HCT116 (cell line): ENCODE results near the gene FIBCD1. TPM values are rescaled to one million over a fixed set of nuclear protein-coding genes. Genes with fewer than 3 reads are reported as not detected.

ENCODE experiments used
- ATAC-seq: fragments of 200-7000 bp; cut with Tn5 transposase; 2 replicates; pipeline ENCODE4 v1.9.1; 2020; ENCODE audit warnings: mild to moderate bottlenecking, moderate library complexity
- BruUV-seq: library from RNA; stranded (reverse); fragments of 400-500 nt; replicated peaks from 2 replicates; lab custom pipeline; 2021; lab: Mats Ljungman, UMichigan
- CTCF ChIA-PET: fragments of 300-600 bp; sonication (Branson Sonifier 250); formaldehyde crosslinking; loops from one replicate; lab custom pipeline; 2021; ENCODE audit warnings: antibody characterized with exemption; lab: Charles Lee
- POLR2A ChIA-PET: fragments of 300-600, 350-600 bp; sonication (Branson Sonifier 250); formaldehyde crosslinking; loops from one replicate; lab custom pipeline; 2021; ENCODE audit warnings: antibody characterized with exemption; lab: Charles Lee
- RAD21 ChIA-PET, 2 experiments: fragments of 300-600 bp; sonication (Branson Sonifier 250); formaldehyde crosslinking; loops; one replicate each; lab custom pipeline; 2023; ENCODE audit warnings: low total read pairs in 2 of 2; ENCODE audit not compliant: uncharacterized antibody in 2 of 2, unreplicated experiment in 2 of 2, low non-redundant PET in 1 of 2; lab: Charles Lee
- DNase-seq: peaks from one replicate; pipeline ENCODE4 v3.0.0-alpha.2; 2010; ENCODE audit warnings: low read depth, low spot score
- H2AFZ ChIP-seq: fragments of 200-600 bp; shearing (Covaris generic), sonication (generic); 2 replicates; pipeline ENCODE4 v1.6.1; 2017; ENCODE audit warnings: low read depth, mixed run types, mixed read lengths, antibody characterized with exemption, low read length; ENCODE audit not compliant: poor library complexity, severe bottlenecking
- H3K27ac ChIP-seq: 2 replicates; pipeline ENCODE4 v1.5.1; 2012; ENCODE audit warnings: low read depth, low read length
- H3K27me3 ChIP-seq: fragments of 200-600 bp; sonication (generic); 2 replicates; pipeline ENCODE4 v1.6.1; 2016; ENCODE audit warnings: mixed run types, low read length, mixed read lengths; ENCODE audit not compliant: insufficient read depth
- H3K36me3 ChIP-seq, 2 experiments: fragments of 200-500 bp in 1 of 2; fragments of 200-600 bp in 1 of 2; sonication (Bioruptor generic) in 1 of 2; sonication (generic) in 1 of 2; 2 replicates each; pipeline versions ENCODE4 v1.5.1 to v1.6.1; 2014 to 2016; ENCODE audit warnings: low read length in 2 of 2, inconsistent platforms in 1 of 2, mixed read lengths in 1 of 2, mixed run types in 1 of 2; ENCODE audit not compliant: insufficient read depth in 2 of 2, control insufficient read depth in 1 of 2
- H3K4me1 ChIP-seq, 2 experiments: fragments of 200-600 bp in 1 of 2; sonication (generic) in 1 of 2; 2 replicates each; pipeline versions ENCODE4 v1.5.1 to v1.6.1; 2012 to 2017; ENCODE audit warnings: low read length in 2 of 2, inconsistent platforms in 1 of 2, mild to moderate bottlenecking in 1 of 2, mixed read lengths in 1 of 2, mixed run types in 1 of 2, moderate library complexity in 1 of 2; ENCODE audit not compliant: insufficient read depth in 2 of 2, control insufficient read depth in 1 of 2
- H3K4me2 ChIP-seq: fragments of 200-600 bp; sonication (generic); 2 replicates; pipeline ENCODE4 v1.6.1; 2017; ENCODE audit warnings: mixed run types, low read length, mixed read lengths
- H3K4me3 ChIP-seq, 2 experiments: fragments of 200-600 bp in 1 of 2; sonication (generic) in 1 of 2; replicated peaks in 1 of 2; 2 replicates each; pipeline ENCODE4 v1.5.1; 2011 to 2016; ENCODE audit warnings: low read length in 2 of 2, control low read depth in 1 of 2, low read depth in 1 of 2, mild to moderate bottlenecking in 1 of 2, mixed read lengths in 1 of 2, mixed run types in 1 of 2
- H3K79me2 ChIP-seq: fragments of 200-600 bp; sonication (generic); 2 replicates; pipeline ENCODE4 v1.6.1; 2017; ENCODE audit warnings: mild to moderate bottlenecking, mixed run types, low read length, moderate library complexity, mixed read lengths; ENCODE audit not compliant: insufficient read depth
- H3K9ac ChIP-seq: fragments of 200-600 bp; sonication (generic); 2 replicates; pipeline ENCODE4 v1.6.1; 2016; ENCODE audit warnings: low read length, mixed read lengths
- H3K9me2 ChIP-seq: fragments of 200-600 bp; sonication (generic), shearing (Covaris generic); 2 replicates; pipeline ENCODE4 v1.6.1; 2017; ENCODE audit warnings: mixed run types, mild to moderate bottlenecking, moderate library complexity; ENCODE audit not compliant: insufficient read depth
- H3K9me3 ChIP-seq, 2 experiments: fragments of 200-500 bp in 1 of 2; fragments of 200-600 bp in 1 of 2; sonication (Bioruptor generic) in 1 of 2; sonication (generic) in 1 of 2; 2 replicates each; pipeline ENCODE4 v1.6.1; 2014 to 2017; ENCODE audit warnings: low read length in 2 of 2, mixed read lengths in 2 of 2, inconsistent platforms in 1 of 2, low read depth in 1 of 2, mild to moderate bottlenecking in 1 of 2, mixed run types in 1 of 2, moderate library complexity in 1 of 2; ENCODE audit not compliant: control insufficient read depth in 1 of 2, insufficient read depth in 1 of 2
- H4K20me1 ChIP-seq: fragments of 200-600 bp; sonication (generic), shearing (Covaris generic); 2 replicates; pipeline ENCODE4 v1.6.1; 2017; ENCODE audit warnings: mixed run types, mild to moderate bottlenecking, moderate library complexity; ENCODE audit not compliant: insufficient read depth
- CBX3 ChIP-seq: IDR thresholded peaks from 2 replicates; pipeline ENCODE4 v1.6.1; 2012; ENCODE audit warnings: low read depth
- EZH2phosphoT487 ChIP-seq: fragments of 200-600 bp; IDR thresholded peaks from 2 replicates; pipeline ENCODE4 v1.6.1; 2018; ENCODE audit warnings: antibody characterized with exemption, borderline replicate concordance
- JUND ChIP-seq: IDR thresholded peaks from 2 replicates; pipeline ENCODE4 v1.6.1; 2012
- intact Hi-C: fragments of 100-400 bp; cut with micrococcal nuclease; formaldehyde crosslinking; loops from 2 replicates; pipeline ENCODE4 v1.10.0; 2022
- total RNA-seq: library from RNA; stranded (reverse); gene quantifications from one replicate; pipeline ENCODE4 v1.2.1, GENCODE V29; 2021; ENCODE audit not compliant: unreplicated experiment
- TF ChIP-seq, protein P1 (sequence below): IDR thresholded peaks from 2 replicates; pipeline ENCODE4 v1.6.1; 2012
- TF ChIP-seq, protein P2 (sequence below): IDR thresholded peaks from 2 replicates; pipeline ENCODE4 v1.6.1; 2011; ENCODE audit warnings: mild to moderate bottlenecking, low read length, moderate library complexity; ENCODE audit not compliant: insufficient replicate concordance; ENCODE audit errors: extremely low read depth

FIBCD1 gene
- total RNA-seq, 1 experiment from 2014 or later: 26.1 TPM

GRCh38 chr9:130977811-130978221 lies 38.8 kb upstream of the FIBCD1 start:
- RAD21 ChIA-PET: no interaction called here
- CTCF ChIA-PET: no interaction called here
- no peak overlapping the region for H3K9ac ChIP-seq

DNA sequence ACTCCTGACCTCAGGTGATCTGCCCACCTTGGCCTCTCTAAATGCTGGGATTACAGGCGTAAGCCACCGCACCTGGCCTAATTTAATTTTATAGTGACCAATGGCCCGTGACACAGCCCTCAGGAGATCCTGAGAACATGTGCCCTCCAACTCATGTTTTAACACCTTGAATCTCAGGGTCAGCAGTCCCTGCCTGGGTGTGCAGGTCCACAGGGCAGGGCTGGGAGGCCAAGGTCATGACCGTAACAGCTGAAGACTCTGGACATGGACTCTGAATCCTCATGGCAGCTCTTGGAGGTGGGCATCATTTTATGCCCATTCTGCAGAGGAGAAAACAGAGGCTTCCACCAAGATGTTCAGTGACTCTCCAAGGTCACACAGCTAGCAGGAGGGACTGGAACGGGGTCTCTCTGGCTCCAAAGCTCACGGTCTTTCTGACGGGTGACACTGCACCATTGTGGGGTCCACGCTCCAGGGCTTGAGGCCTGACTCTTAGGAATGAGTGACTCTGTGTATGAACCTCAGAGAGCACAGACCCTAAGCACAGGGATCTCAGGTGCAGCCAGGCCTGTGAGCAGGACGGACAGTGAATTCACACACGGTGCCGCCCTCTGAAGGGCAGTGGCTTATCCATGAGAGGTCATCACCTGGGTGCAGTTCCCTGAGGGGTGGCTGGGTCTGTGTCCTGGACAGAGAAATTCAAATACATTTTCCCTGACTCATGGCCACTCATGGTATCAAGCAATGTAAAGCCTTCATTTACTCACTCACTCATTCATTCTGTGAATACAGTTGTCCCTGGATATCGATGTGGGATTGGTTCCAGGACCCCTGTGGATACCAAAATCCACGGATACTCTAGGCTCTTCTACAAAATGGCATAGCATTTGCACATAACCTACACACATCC lies 37.1 kb upstream of the FIBCD1 start:
- ChIA-PET RAD21 (no interaction called here), POLR2A (no interaction called here), CTCF (interaction anchor here (0.7 kb wide), 1 partner anchor 71 kb away, joined by 6 read pairs; no protein-coding TSS in a partner anchor)
- no peaks in the 10 kb centered on the region for H3K79me2 ChIP-seq
- peaks cover 3% of the 10 kb centered on the region; the same call in 1 of the 2 replicates for H3K27me3 ChIP-seq
- no TSS peak for BruUV-seq
- H3K4me1 ChIP-seq: no peaks in the 10 kb centered on the region
- H4K20me1 ChIP-seq: no peaks in the 10 kb centered on the region
- H3K27ac ChIP-seq: no peak overlapping the region
- no peaks in the 10 kb centered on the region for H3K36me3 ChIP-seq
- no peak overlapping the region for H2AFZ ChIP-seq
- H3K9ac ChIP-seq: no peak overlapping the region
- no peaks in the 10 kb centered on the region for H3K9me3 ChIP-seq
- no peak for TF ChIP-seq JUND
- TF ChIP-seq EZH2phosphoT487: no peak
- TF ChIP-seq, protein P1, sequence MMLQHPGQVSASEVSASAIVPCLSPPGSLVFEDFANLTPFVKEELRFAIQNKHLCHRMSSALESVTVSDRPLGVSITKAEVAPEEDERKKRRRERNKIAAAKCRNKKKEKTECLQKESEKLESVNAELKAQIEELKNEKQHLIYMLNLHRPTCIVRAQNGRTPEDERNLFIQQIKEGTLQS: no peak
- TF ChIP-seq, protein P2, sequence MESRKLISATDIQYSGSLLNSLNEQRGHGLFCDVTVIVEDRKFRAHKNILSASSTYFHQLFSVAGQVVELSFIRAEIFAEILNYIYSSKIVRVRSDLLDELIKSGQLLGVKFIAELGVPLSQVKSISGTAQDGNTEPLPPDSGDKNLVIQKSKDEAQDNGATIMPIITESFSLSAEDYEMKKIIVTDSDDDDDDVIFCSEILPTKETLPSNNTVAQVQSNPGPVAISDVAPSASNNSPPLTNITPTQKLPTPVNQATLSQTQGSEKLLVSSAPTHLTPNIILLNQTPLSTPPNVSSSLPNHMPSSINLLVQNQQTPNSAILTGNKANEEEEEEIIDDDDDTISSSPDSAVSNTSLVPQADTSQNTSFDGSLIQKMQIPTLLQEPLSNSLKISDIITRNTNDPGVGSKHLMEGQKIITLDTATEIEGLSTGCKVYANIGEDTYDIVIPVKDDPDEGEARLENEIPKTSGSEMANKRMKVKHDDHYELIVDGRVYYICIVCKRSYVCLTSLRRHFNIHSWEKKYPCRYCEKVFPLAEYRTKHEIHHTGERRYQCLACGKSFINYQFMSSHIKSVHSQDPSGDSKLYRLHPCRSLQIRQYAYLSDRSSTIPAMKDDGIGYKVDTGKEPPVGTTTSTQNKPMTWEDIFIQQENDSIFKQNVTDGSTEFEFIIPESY: no peak
- no peak overlapping the region for H3K4me2 ChIP-seq
- no peak for DNase-seq
- no peak overlapping the region for H3K4me3 ChIP-seq
- ATAC-seq: no peak
- H3K9me2 ChIP-seq: no peaks in the 10 kb centered on the region
- intact Hi-C loops: no loop called here

More at GRCh38 chr9:130977811-130978221, 38.8 kb upstream of the FIBCD1 start:
- H3K4me3 ChIP-seq: no peak overlapping the region
- ATAC-seq (no peak), DNase-seq (no peak)
- no peaks in the 10 kb centered on the region for H3K79me2 ChIP-seq
- no peak overlapping the region for H2AFZ ChIP-seq
- intact Hi-C loops: no loop called here
- no peaks in the 10 kb centered on the region for H3K9me3 ChIP-seq
- H3K27ac ChIP-seq: no peak overlapping the region
- H3K27me3 ChIP-seq: no peaks in the 10 kb centered on the region; the same call in 1 of the 2 replicates
- TF ChIP-seq CBX3: no peak
- no peaks in the 10 kb centered on the region for H3K36me3 ChIP-seq
- H3K4me2 ChIP-seq: no peak overlapping the region
- POLR2A ChIA-PET: no interaction called here
- no peaks in the 10 kb centered on the region for H3K4me1 ChIP-seq
- no peaks in the 10 kb centered on the region for H3K9me2 ChIP-seq
- H4K20me1 ChIP-seq: no peaks in the 10 kb centered on the region
- no TSS peak for BruUV-seq
